NCI-H524 (cell line): Measurements from ENCODE around the gene MACROD1.
"Not testable (repeated sequence)": the region's sequence is repeated elsewhere in the genome, so short reads cannot be mapped to it uniquely, and the experiment has no call there.

Source experiments
- DNase-seq, 2 experiments: peaks; one replicate each; lab custom pipeline; 2025; lab: John Stamatoyannopoulos, UW

MACROD1 gene

DNA sequence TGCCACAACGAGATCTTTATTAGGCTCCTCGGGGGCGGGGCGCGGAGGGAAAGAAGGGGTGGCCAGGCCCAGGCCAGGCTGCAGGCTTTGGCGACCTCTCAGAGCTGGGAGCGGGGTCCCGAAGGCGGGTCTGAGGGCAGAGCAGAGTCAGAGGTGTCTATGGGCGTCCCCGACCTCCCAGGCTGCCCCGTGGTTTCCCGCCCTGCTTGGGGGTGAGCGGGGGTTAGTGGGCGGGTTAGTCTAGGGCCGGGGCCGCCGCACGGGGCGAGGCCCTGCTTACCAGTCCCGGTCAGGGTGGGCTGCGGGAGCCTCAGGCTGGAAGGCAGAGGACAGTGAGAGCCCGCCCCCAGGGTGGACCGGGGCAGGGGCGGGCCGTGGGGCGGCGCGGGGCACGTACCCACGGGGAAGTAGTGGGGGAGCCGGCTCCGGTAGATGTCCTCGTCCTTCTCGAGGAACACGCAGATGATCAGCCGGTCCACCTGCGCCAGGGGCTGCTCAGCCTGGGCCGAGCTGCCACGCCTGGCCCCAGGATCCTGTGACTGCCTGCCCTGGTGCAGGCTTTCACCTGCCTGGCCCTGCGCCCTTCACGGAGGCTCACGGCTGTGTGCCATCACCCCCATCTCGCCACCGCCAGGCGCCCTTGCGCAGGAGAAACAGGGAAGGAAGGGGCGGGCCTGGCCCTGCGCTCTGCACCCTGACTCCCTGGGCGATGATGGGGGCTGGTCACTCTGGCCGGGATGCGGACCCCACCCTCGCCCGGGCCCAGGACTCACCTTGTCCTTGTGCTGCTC lies 167.2 kb downstream of the MACROD1 start:
- DNase-seq = no peak

DNA sequence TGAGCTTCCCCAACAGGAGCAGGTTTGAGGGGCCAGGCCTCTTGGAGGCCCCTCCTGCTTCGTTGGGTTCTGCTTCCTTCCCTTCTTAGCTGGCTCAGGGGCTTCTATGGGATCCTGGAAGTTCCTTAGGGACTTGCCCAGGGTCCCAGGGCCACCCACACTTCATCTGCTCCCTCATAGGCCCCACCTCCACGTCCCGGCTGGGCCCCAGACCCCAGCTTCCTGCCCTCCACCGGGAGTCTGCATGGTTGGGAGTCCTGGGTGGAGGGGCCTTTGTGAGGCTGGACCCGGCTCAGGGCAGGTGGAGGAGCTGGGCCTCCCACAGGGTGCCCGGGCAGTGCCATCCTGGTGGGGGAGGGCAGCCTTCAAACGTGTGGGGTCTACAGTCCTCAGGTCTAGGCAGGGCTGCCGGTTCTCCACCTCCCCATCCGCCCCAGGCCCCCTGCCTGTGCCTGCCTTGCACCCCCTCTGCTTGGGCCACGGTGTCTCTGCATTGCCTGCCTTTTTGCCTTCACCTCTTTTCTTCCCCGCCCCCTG lies 168.0 kb downstream of the MACROD1 start:
- no peak for DNase-seq

GRCh38 chr11:63997104-63997700 lies 168.7 kb downstream of the MACROD1 start:
- no peak for DNase-seq

DNA sequence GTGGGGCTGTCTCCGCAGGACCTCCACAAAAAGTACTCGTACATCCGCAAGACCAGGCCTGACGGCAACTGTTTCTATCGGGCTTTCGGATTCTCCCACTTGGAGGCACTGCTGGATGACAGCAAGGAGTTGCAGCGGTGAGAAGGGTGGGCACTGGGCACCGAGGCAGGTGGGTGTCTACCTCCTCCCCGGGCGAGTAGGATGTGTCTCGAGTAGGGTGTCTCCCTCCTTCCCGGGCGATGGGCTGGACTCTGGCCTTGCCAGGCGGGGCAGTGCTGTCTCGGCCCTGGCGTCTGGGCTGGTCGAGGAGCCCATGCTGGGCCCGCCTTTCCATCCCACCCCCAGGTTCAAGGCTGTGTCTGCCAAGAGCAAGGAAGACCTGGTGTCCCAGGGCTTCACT lies 169.4 kb downstream of the MACROD1 start:
- no peak for DNase-seq

- DNase-seq = no peak
Observed at GRCh38 chr11:63993993-63994392, 171.9 kb downstream of the MACROD1 start.

- DNase-seq = no peak
Observed at GRCh38 chr11:63993100-63993499, 172.8 kb downstream of the MACROD1 start.

GRCh38 chr11:63991558-63991957 lies 174.4 kb downstream of the MACROD1 start:
- no peak for DNase-seq

DNA sequence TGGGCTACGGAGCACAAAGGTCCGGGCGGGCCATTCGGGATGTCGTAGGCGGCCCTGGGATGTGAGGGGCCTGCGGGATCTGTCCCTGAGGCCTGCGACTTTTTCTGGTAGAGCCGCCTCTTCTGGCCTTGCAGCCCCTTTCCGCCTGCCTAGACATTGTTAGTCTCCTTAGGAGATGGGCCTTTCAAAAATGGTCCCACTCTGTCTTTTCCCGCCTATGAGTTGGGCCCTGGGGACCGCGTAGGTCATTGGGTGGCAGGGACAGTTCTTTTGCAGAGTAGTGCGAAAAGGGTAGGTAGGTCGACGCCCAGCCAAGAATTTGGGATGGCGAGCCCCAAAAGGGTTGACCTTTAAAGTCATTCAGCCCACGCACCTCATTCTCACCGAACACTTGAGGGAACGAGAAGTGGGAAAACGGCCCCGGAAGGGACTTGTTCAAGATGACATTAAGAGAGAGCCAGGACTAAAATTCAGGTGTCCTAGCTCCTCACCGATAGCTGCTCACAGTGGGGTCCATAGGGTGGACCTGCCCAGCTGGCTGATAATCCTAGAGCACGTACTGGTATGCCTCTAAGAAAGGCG lies 178.9 kb downstream of the MACROD1 start:
- DNase-seq = no peak

DNA sequence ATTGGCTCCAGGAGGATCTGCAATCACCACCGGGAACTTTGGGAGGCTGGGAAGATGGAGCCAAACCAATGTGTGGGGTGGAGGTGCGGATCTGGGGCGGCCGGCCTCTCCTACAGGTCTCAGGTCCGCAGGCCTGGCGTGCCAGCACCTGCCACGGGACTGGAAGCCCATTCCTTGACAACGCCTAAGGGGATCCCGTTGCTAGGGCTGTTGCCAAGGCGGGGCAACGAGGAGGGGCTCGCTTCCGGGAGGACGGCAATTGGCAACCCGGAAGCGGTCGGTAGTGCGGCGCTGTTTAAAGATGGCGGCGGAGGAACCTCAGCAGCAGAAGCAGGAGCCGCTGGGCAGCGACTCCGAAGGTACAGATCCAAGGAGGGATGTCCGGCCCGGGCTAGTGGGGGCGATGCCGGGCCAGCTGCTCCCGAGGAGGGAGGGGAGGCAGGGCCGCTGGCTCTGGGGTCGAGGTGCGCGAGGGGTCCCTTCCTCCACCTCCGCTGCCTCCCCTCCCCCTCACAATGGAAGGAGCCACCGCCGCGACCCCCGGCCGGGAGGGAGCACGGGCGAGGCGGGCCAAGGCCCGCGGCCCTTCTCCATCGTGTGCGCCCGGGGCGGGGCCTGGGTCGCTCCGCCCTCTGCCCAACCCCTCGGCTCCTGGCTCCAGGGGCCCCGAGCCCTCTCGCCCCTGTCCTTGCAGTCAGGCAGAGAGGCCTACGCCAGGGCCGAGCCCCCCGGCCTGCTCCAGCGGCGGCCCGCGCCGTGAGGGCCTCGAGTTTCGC lies 179.6 kb downstream of the MACROD1 start, which contains the start of gene OTUB1:
Gene OTUB1 (plus strand): TSS at position 283 of the 776 bp plus-strand sequence. CDS start 19 bp downstream, at position 302.
- peak; percentile 82 to 94 for DNase-seq

DNA sequence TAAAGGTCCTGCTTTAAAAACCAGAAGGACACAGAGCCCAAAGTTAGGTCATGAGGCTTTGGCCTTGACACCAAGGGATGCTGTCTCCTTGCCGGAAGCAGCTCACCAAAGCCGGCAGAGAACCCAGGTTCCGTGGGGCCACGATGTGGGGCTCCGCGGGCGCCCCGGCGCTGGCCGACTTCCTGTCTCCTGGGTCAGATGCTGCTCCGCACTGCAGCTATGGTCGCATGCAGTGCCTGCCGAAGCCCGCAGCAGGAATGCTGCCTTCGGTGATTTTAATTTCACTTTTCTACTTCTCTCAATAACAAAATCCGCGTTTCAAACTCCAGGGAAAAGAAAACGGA lies 180.1 kb downstream of the MACROD1 start:
- no peak for DNase-seq

GRCh38 chr11:63979426-63979825 lies 186.5 kb downstream of the MACROD1 start:
- DNase-seq = no peak

GRCh38 chr11:63978551-63979239 lies 187.2 kb downstream of the MACROD1 start:
- DNase-seq = no peak

- peak; percentile 100 for DNase-seq
Observed at GRCh38 chr11:63974259-63975143, 191.4 kb downstream of the MACROD1 start, which contains the start of gene COX8A. Gene COX8A (plus strand): TSS chr11:63974620. CDS start chr11:63974681, 61 bp downstream.

DNA sequence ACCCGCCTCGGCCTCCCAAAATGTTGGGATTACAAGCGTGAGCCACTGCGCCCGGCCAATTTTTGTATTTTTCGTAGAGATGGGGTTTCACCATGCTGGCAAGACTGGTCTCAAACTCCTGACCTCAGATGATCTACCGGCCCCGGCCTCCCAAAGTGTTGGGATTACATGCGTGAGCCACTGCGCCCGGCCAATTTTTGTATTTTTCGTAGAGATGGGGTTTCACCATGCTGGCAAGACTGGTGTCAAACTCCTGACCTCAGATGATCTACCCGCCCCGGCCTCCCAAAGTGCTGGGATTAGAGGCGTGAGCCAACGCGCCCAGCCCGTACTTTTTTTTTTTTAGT lies 192.0 kb downstream of the MACROD1 start:
- DNase-seq = not testable (repeated sequence)

- DNase-seq = no peak
Observed at GRCh38 chr11:63970902-63971301, 195.0 kb downstream of the MACROD1 start.

DNA sequence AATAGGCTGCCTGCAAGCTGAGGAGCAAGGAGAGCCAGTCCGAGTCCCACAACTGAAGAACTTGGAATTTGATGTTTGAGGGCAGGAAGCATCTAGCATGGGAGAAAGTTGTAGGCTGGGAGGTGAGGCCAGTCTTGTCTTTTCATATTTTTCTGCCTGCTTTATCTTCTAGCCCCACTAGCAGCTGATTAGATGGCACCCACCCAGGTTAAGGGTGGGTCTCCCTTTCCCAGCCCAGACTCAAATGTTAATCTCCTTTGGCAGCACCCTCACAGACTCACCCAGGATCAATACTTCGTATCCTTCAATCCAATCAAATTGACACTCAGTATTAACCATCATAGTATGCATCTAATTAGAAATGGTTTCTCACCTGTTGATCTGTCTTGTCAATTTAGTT lies 196.5 kb downstream of the MACROD1 start:
- DNase-seq = no peak

- no peak for DNase-seq
Observed at GRCh38 chr11:63966444-63966843, 199.5 kb downstream of the MACROD1 start.

DNA sequence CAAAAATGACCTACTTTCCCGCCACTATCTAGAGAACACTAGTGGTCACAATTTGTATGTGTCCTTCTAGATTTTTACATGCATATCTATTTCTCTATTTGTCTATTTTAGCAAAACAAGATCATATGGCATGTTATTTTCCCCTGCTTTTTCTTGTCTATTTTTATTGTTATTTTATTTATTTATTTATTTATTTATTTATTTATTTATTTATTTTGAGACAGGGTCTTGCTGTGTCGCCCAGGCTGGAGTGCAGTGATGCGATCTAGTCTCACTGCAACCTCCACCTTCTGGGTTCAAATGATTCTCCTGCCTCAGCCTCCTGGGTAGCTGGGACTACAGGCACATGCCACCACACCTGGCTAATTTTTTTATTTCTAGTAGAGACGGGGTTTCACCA lies 202.0 kb downstream of the MACROD1 start:
- DNase-seq = not testable (repeated sequence)

- peak in 1 of 2 experiments; percentile 25 for DNase-seq
Observed at GRCh38 chr11:63961608-63962412, 204.1 kb downstream of the MACROD1 start.

- no peak for DNase-seq
Observed at GRCh38 chr11:63958008-63958407, 207.9 kb downstream of the MACROD1 start.
